ENCODE data around the gene CEBPZOS.

Gene CEBPZOS
- 19.9 to 22.9 reads per million in 2 experiments for total RNA-seq

GRCh38 chr2:37196320-37197195 is at the start of gene CEBPZOS:
Gene CEBPZOS, plus strand, starts transcription at chr2:37196496. Its CDS starts 3,209 bp downstream, at chr2:37199705.
- peak; percentile 85 for DNase-seq (ENCODE audit: low read depth)

- DNase-seq (ENCODE audit: low read depth), result no peak
Observed at GRCh38 chr2:37148325-37148724, 48.0 kb upstream of the CEBPZOS start.

GRCh38 chr2:37149626-37150322 is 46.5 kb upstream of the CEBPZOS start:
- no peak for DNase-seq (ENCODE audit: low read depth)

- DNase-seq (ENCODE audit: low read depth), result no peak
Observed at GRCh38 chr2:37153224-37153623, 43.1 kb upstream of the CEBPZOS start.

DNA sequence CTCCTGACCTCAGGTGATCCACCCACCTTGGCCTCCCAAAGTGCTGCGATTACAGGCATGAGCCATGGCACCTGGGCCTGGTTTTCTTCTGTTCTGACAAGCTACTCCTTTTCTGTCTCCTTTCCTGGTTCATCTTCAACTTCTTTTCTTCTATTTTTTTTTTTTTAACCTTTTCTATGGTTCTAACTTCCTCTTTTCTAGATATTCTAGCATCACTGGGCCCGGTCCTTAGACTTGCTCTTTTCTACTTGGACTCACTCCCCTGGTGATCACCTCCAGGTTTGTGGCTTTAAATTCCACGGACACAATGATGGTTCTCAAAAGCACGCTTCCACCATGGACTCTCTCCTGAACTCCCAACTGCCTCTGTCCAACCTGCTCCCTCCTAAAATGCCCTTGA is 41.5 kb upstream of the CEBPZOS start:
- DNase-seq (ENCODE audit: low read depth), result no peak

DNA sequence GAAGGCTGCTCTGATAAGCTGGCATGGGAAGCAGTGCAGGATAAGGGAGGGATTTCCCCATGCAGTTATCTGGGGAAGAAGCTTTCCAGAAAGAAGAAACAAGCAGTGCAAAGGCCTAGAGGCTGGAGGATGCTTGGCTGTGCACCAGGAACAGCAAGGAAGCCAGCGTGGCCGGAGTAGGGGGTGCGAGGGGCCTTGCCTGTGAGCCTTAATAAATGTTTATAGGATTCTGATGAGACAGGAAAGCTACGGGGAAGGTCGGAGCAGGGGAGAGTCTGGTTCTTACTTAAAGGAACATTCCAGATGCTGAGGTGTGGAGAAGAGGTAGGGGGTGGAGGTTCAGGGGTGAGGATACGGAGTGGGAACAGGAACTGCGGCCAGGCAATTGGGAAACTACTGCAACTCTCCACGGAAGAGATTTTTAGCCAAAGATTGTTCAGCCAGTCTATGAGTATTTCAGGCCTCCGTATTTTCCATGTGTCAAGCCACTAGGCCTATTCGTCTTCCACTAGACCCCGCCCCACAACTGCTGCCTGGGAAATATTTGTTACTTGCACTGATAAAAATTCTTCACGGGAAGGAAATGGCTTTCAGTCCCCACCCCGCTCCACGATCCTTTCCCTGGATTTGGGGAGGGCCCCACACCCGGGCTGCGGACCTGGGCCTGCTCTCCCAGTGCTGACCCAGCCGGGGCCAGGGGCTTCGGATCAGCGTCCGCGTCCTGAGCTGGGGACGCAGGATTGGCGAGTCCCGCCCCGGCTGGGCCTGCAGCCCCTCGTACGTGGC is 40.0 kb upstream of the CEBPZOS start:
- DNase-seq (ENCODE audit: low read depth), result peak; percentile 5

DNA sequence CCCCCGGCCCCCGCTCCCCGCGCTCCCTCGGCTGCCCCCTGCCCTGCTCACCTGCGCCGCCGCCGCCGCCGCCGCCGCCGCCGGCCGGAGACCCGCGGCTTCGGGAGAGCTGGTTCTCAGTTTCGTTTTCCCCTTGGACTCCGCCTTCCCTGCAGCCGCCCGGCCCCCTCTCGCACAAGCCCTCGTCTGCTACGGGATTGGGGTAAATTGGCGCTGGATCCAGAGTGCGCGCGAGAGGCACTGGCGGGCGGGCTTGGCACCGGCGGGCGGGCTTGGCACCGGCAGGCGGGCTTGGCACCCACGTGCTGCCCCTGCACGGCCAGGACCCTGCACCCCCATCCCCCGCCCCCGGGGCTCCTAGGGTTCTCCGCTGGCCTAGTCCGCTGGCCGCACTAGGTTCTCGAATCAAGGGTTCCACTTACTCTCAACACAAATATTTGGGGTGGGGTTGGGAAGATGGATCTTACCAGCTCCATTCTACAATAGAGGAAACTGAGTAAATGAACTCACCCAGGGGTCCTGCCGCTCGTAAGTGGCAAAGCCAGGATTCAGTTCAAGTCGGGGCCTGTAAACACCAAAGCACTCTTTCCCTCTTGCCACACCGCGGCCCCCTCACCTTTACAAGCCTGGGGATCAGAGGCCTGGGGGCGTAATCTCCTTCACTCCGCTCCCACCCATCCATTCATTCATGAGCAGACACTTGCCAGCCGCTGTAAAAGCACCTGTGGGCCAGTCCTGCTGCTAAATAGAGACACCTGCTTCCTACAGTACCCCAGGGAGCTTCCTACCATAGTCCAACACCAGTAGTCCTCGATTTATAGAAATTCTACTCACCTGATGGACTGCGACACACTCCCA is 39.2 kb upstream of the CEBPZOS start, which contains the start of gene EIF2AK2:
TSS of gene EIF2AK2 (minus strand) at position 124 of the 858 bp plus-strand sequence. CDS start 9,174 bp downstream, outside the sequence.
- DNase-seq (ENCODE audit: low read depth), result peak; percentile 82

GRCh38 chr2:37164757-37165156 is 31.5 kb upstream of the CEBPZOS start:
- no peak for DNase-seq (ENCODE audit: low read depth)

GRCh38 chr2:37167636-37168180 is 28.6 kb upstream of the CEBPZOS start:
- DNase-seq (ENCODE audit: low read depth), result no peak

DNA sequence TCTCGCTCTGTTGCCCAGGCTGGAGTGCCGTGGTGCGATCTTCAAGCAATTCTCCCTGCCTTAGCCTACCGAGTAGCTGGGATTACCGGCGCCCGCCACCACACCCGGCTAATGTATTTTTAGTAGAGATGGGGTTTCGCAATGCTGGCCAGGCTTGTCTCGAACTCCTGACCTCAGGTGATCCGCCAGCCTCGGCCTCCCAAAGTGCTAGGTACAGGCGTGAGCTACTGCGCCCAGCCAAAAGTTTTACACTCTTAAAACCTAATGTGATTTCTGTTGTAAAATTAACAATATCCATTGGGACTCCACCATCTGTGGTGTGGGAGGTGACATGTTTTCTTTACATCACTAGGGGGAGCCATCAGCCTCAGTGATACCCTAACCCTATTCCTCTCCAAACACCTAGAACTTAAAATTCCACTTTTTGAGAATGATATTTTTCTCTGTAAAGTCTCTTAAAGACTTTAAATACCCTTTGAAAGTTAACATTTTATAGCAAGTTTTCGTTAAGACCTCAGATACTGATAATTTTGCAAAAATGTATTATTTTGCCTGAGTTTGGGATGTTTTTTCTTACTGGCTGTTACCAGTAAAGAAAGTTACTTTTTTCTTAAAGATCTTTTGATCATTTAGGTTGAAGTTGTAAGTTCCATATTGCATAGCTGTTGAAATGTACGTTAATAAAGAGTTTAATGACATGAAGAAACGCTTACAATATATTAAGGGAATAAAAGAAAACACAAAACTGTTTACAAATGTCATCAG is 27.9 kb upstream of the CEBPZOS start:
- peak; percentile 4 for DNase-seq (ENCODE audit: low read depth)

DNA sequence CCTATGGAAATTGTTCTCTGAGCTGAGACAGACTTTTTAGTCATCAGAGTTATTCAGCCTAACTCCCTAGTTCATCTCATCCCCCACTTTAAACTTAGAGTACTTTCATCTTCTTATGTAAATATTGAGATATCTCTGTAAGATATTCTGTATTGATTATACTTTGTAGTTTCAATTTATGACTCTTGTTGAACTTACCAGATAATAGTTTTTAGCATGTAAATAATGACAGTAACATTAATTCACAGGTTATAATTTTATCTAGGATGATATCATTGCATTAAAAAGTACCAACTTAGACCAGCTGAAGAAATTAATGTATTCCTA is 24.7 kb upstream of the CEBPZOS start:
- no peak for DNase-seq (ENCODE audit: low read depth)

DNA sequence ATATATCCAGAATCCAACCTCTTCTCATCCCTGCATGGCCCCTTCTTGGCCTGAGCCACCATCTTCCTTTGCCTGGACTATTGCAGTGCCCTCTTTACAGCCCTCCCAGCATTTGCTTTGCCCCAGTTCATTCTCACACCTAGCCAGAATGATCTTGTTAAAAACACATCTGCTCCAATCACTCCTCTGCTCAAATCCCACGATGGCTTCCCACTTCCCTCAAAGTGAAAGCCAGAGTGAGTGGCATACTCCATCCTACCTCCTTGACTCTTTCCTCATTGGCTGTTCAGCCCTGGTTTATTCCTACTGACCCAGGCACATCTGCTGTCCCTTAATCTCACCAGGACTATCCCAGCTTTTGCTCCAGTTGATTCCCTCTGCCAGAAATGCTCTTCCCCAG is 22.6 kb upstream of the CEBPZOS start:
- DNase-seq (ENCODE audit: low read depth), result no peak

- no peak for DNase-seq (ENCODE audit: low read depth)
Observed at GRCh38 chr2:37180006-37180639, 16.2 kb upstream of the CEBPZOS start.

GRCh38 chr2:37180640-37181039 is 15.7 kb upstream of the CEBPZOS start:
- no peak for DNase-seq (ENCODE audit: low read depth)

DNA sequence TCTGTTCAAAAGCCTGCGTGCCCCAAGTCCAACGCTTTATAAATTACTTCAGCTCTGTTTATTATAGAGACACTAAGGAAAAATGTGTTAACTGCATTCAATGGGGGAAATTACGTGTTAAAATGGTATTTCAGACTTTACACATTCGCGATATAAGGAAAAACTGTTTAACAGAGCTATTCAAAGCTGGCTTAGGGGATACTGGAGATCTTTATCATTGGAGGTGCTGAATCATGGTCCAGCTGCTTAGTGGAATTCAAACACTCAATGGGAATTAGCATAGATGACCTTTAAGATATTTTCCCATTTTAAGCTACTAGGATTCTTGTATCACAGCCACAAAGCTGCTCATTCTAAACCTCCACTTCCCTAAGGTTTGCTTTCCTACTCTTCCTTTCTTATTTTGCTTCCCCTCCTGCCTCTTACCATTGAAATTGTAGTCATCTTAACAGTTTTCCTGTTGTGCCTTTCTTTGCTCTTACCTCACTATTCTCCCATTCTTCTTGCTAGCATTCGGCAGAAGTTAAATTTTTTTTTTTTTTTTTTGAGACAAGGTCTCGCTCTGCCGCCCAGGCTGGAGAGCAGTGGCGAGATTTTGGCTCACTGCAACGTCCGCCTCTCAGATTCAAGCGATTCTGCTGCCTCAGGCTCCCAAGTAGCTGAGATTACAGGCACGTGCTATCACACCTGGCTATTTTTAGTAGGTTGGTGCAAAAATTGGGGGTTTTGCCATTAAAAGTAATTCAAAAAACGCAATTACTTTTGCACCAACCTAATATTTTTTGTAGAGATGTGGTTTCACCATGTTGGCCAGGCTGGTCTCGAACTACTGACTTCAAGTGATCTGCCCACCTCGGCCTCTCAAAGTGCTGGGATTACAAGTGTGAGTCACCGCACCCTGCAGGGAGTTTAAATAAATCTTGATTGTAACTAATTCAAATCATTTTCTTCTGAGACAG is 14.3 kb upstream of the CEBPZOS start:
- no peak for DNase-seq (ENCODE audit: low read depth)

DNA sequence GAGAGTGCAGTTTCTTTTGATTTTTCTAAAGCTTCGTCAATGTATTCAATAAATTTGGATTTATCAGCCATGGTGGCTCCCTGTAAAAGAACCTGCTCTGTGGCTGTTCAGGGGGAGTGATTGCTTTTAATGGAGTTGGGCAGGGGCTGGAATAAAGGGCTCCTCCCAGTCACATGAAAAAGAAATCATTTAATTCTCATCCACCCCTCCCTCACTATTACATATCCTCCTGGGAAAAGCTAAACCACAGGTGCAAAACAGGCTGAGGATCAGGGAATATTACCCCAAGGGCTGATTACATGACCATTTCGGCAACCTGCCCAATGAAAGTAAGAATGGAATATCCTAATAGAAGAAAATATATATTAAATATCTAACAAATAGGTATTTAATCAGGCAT is 7.7 kb upstream of the CEBPZOS start, which contains the start of gene SULT6B1:
TSS of gene SULT6B1 (minus strand) at position 101 of the 400 bp plus-strand sequence. CDS start at position 71, 30 bp downstream.
- DNase-seq (ENCODE audit: low read depth), result no peak

- no peak for DNase-seq (ENCODE audit: low read depth)
Observed at GRCh38 chr2:37189452-37190153, 6.7 kb upstream of the CEBPZOS start.

DNA sequence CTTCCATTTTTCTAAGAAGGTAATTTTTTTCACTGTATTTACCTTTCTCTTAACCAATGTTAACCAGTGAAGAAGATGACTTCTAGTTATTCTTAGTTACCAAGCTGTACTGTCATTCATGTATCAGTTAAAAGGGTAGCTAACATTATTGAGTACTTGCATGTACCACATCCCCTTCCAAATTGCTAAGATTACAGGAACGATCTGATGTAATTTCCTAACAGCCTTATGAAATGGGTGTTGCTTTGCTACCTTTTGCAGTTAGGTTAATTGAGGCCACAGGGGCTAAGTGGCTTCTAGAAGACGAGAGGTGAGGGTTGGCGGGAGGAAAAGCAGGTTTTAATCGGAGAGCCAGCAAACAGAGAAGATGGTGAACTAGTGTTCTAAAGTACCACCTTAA is 6.0 kb upstream of the CEBPZOS start:
- no peak for DNase-seq (ENCODE audit: low read depth)
